ENCODE results near the gene LLGL2.
"Not testable (repeated sequence)": the region's sequence is repeated elsewhere in the genome, so short reads cannot be mapped to it uniquely, and the experiment has no call there.

LLGL2 gene

GRCh38 chr17:75507733-75508719 is 17.5 kb upstream of the LLGL2 start:
- ATAC-seq (no peak), DNase-seq (no peak)

GRCh38 chr17:75508931-75509361 is 16.6 kb upstream of the LLGL2 start:
- ATAC-seq: no peak
- no peak for DNase-seq

- ATAC-seq: no peak
Measured at GRCh38 chr17:75509528-75510258, 15.8 kb upstream of the LLGL2 start.

GRCh38 chr17:75511270-75511609 is 14.3 kb upstream of the LLGL2 start:
- no peak for ATAC-seq

More at GRCh38 chr17:75509528-75510258, 15.8 kb upstream of the LLGL2 start:
- no peak for DNase-seq

GRCh38 chr17:75511610-75512575 is 13.6 kb upstream of the LLGL2 start:
- DNase-seq (no peak), ATAC-seq (no peak)

More at GRCh38 chr17:75511270-75511609, 14.3 kb upstream of the LLGL2 start:
- DNase-seq: no peak

- no peak for ATAC-seq
- no peak for DNase-seq
Measured at GRCh38 chr17:75512926-75513640, 12.4 kb upstream of the LLGL2 start.

- no peak for DNase-seq
- ATAC-seq: no peak
Measured at GRCh38 chr17:75513641-75514000, 11.9 kb upstream of the LLGL2 start.

GRCh38 chr17:75514299-75514918 is 11.1 kb upstream of the LLGL2 start:
- DNase-seq: no peak
- ATAC-seq: no peak

GRCh38 chr17:75514919-75515495 is 10.5 kb upstream of the LLGL2 start:
- ATAC-seq (no peak), DNase-seq (no peak)

- peak; percentile 93 for DNase-seq
- ATAC-seq: peak; percentile 52
Measured at GRCh38 chr17:75515496-75516254, 9.8 kb upstream of the LLGL2 start, which contains the start of gene CASKIN2. CASKIN2 (minus strand) TSS chr17:75515537; CDS start chr17:75513804, 1,733 bp downstream.

GRCh38 chr17:75516255-75516618 is 9.3 kb upstream of the LLGL2 start, which contains the start of gene TSEN54:
TSEN54 (plus strand) TSS chr17:75516528; CDS start chr17:75516561, 33 bp downstream.
- peak; percentile 99 for DNase-seq
- peak; percentile 91 for ATAC-seq

GRCh38 chr17:75516619-75517296 is 8.7 kb upstream of the LLGL2 start:
- peak; percentile 4 for ATAC-seq
- peak; percentile 55 for DNase-seq

- peak; percentile 52 for DNase-seq
- ATAC-seq: no peak
Measured at GRCh38 chr17:75517297-75517865, 8.1 kb upstream of the LLGL2 start.

- peak; percentile 32 for DNase-seq
- ATAC-seq: peak; percentile 5
Measured at GRCh38 chr17:75518201-75518600, 7.3 kb upstream of the LLGL2 start.

- no peak for ATAC-seq
Measured at GRCh38 chr17:75518983-75519537, 6.4 kb upstream of the LLGL2 start.

GRCh38 chr17:75520413-75520812 is 5.1 kb upstream of the LLGL2 start:
- DNase-seq, ATAC-seq: not testable (repeated sequence)

More at GRCh38 chr17:75518983-75519537, 6.4 kb upstream of the LLGL2 start:
- no peak for DNase-seq

GRCh38 chr17:75521290-75521689 is 4.2 kb upstream of the LLGL2 start:
- no peak for ATAC-seq

More at GRCh38 chr17:75521290-75521689, 4.2 kb upstream of the LLGL2 start:
- DNase-seq: no peak
